Measurements from ENCODE around the gene RARB.

- TF ChIP-seq EZH2phosphoT487 (IDR thresholded peaks at IDR 0.05): no peak
- peak; percentile 11 for TF ChIP-seq CTCF (IDR thresholded peaks at IDR 0.05)
Measured at GRCh38 chr3:25592510-25592968, 164.5 kb downstream of the RARB start.
